Measurements from ENCODE around the gene ARMC8. TPM values are rescaled to one million over a fixed set of nuclear protein-coding genes. Genes with fewer than 3 reads are reported as not detected.

Gene ARMC8
- total RNA-seq, 1 experiment from 2014 or later: 63.6 TPM

GRCh38 chr3:138308783-138309182 is 121.7 kb downstream of the ARMC8 start:
- no peaks in the 10 kb centered on the region for H3K4me1 ChIP-seq (ENCODE audit: insufficient read depth, low read length)
- no peak for DNase-seq
- no peak overlapping the region for H2BK15ac ChIP-seq (ENCODE audit: low read depth, low read length)
- H4K20me1 ChIP-seq (ENCODE audit: control insufficient read depth, insufficient read depth, insufficient read length): no peaks in the 10 kb centered on the region
- H3K14ac ChIP-seq (ENCODE audit: insufficient read depth, low read length): no peak overlapping the region
- no peak overlapping the region for H2BK120ac ChIP-seq (ENCODE audit: low read depth, low read length, poor library complexity, severe bottlenecking)
- TF ChIP-seq, protein P1, sequence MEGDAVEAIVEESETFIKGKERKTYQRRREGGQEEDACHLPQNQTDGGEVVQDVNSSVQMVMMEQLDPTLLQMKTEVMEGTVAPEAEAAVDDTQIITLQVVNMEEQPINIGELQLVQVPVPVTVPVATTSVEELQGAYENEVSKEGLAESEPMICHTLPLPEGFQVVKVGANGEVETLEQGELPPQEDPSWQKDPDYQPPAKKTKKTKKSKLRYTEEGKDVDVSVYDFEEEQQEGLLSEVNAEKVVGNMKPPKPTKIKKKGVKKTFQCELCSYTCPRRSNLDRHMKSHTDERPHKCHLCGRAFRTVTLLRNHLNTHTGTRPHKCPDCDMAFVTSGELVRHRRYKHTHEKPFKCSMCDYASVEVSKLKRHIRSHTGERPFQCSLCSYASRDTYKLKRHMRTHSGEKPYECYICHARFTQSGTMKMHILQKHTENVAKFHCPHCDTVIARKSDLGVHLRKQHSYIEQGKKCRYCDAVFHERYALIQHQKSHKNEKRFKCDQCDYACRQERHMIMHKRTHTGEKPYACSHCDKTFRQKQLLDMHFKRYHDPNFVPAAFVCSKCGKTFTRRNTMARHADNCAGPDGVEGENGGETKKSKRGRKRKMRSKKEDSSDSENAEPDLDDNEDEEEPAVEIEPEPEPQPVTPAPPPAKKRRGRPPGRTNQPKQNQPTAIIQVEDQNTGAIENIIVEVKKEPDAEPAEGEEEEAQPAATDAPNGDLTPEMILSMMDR (conservative IDR thresholded peaks at IDR 0.05): no peak
- no peak overlapping the region for H3K4ac ChIP-seq (ENCODE audit: low read depth, low read length)
- H4K91ac ChIP-seq (ENCODE audit: insufficient read length, low read depth, low read length): no peak overlapping the region
- no peaks in the 10 kb centered on the region for H3K27me3 ChIP-seq (ENCODE audit: insufficient read depth, low read length)
- H3T11ph ChIP-seq (ENCODE audit: low read length): no peak overlapping the region
- H3K4me2 ChIP-seq (ENCODE audit: insufficient read depth, insufficient read length, low read length): no peak overlapping the region
- no peak overlapping the region for H2BK20ac ChIP-seq (ENCODE audit: low read depth, low read length, poor library complexity, severe bottlenecking)
- H3K4me1 Mint-ChIP-seq: no peaks in the 10 kb centered on the region
- H2AFZ ChIP-seq (ENCODE audit: low read length): no peak overlapping the region
- H3K27ac Mint-ChIP-seq: no peak overlapping the region
- no peak overlapping the region for H3K9ac ChIP-seq (ENCODE audit: extremely low read depth, insufficient read length, low read length)
- peaks cover 32% of the 10 kb centered on the region for H3K27me3 Mint-ChIP-seq (ENCODE audit: low read depth)
- H4K8ac ChIP-seq (replicated peaks; ENCODE audit: insufficient read length, low read depth, low read length): no peak overlapping the region
- no peaks in the 10 kb centered on the region for H3K79me1 ChIP-seq (ENCODE audit: insufficient read depth, low read depth, low read length, poor library complexity, severe bottlenecking)
- no peak overlapping the region for H2AK5ac ChIP-seq (ENCODE audit: insufficient read length, low read length)
- H3K27ac ChIP-seq (ENCODE audit: insufficient read length, low read depth, low read length): no peak overlapping the region
- no peak overlapping the region for H2BK12ac ChIP-seq (ENCODE audit: insufficient read length, low read depth, low read length)
- H3K79me2 ChIP-seq (ENCODE audit: insufficient read depth, low read length): no peaks in the 10 kb centered on the region
- no peak overlapping the region for H3K18ac ChIP-seq (ENCODE audit: insufficient read length, low read depth, low read length)
- peaks cover 14 to 20% of the 10 kb centered on the region in 2 experiments for H3K9me3 Mint-ChIP-seq
- no peak overlapping the region for H4K5ac ChIP-seq (ENCODE audit: insufficient read length, low read depth, low read length)
- no peaks in the 10 kb centered on the region for H3K9me3 ChIP-seq (ENCODE audit: control insufficient read depth, low read depth, low read length)
- peaks cover 5 to 9% (median 8%) of the 10 kb centered on the region in 3 experiments; a peak in 6 of 7 replicates for H3K36me3 Mint-ChIP-seq (ENCODE audit: insufficient read depth in 1 of 3, low read depth in 3 of 3)
- no peak overlapping the region for H3K23ac ChIP-seq (ENCODE audit: insufficient read length, low read depth, low read length)
- H3K56ac ChIP-seq (ENCODE audit: insufficient read length, low read depth, low read length): no peak overlapping the region
- no peaks in the 10 kb centered on the region for H3K23me2 ChIP-seq (ENCODE audit: insufficient read length, low read depth, low read length, poor library complexity, severe bottlenecking)
- H2BK5ac ChIP-seq (ENCODE audit: insufficient read length, low read length): no peak overlapping the region
- H3K4me3 Mint-ChIP-seq: no peak overlapping the region

Measured in H9 (cell line).